Spinal cord (tissue), 10 donors: ENCODE results near the gene CTCF. TPM values are rescaled to one million over a fixed set of nuclear protein-coding genes. Genes with fewer than 3 reads are reported as not detected.

ENCODE experiments used
- DNase-seq, 6 donors: peaks; one replicate each; pipeline versions ENCODE4 v3.0.0 to v3.0.0-alpha.2; 2013 to 2015; ENCODE audit warnings: low spot score in 6 of 6, low read depth in 4 of 6
- H3K27ac ChIP-seq: one replicate; pipeline ENCODE4 v1.5.1; 2013; ENCODE audit warnings: low read depth, low read length, control low read depth
- H3K27me3 ChIP-seq: one replicate; pipeline ENCODE4 v1.6.1; 2013; ENCODE audit warnings: low read length; ENCODE audit not compliant: control insufficient read depth, insufficient read depth
- H3K36me3 ChIP-seq: one replicate; pipeline ENCODE4 v1.6.1; 2013; ENCODE audit warnings: low read length; ENCODE audit not compliant: control insufficient read depth, insufficient read depth
- H3K4me1 ChIP-seq: one replicate; pipeline ENCODE4 v1.6.1; 2013; ENCODE audit warnings: low read length; ENCODE audit not compliant: control insufficient read depth, insufficient read depth
- H3K4me3 ChIP-seq: one replicate; pipeline ENCODE4 v1.5.1; 2013; ENCODE audit warnings: low read depth, low read length, control low read depth
- H3K9me3 ChIP-seq: one replicate; pipeline ENCODE4 v1.6.1; 2013; ENCODE audit warnings: low read length; ENCODE audit not compliant: control insufficient read depth, insufficient read depth
- WGBS: methylation state at CpG from one replicate; pipeline ENCODE4 v1.1.5; 2013; ENCODE audit warnings: missing lambda C conversion rate; ENCODE audit not compliant: insufficient coverage; 5-methylcytosine and 5-hydroxymethylcytosine counted together
- polyA plus RNA-seq, 2 donors: library from polyadenylated mRNA; unstranded; fragments of 120-200 nt; gene quantifications; one replicate each; pipeline ENCODE4 v1.2.1, GENCODE V29; 2013; ENCODE audit not compliant: insufficient read length in 2 of 2
- total RNA-seq, 2 donors: library from RNA; depleted of rRNA in 1 of 2; stranded (reverse); fragments of 120-200 nt in 1 of 2; fragments of >200 nt in 1 of 2; gene quantifications; one replicate each; pipeline versions ENCODE4 v1.2.3 to v1.2.4, GENCODE V29; 2013 to 2014
- donor health status: healthy.

Gene CTCF
- total and polyA plus RNA-seq, 4 donors: 39.7 to 65.1 (median 51.6) TPM

DNA sequence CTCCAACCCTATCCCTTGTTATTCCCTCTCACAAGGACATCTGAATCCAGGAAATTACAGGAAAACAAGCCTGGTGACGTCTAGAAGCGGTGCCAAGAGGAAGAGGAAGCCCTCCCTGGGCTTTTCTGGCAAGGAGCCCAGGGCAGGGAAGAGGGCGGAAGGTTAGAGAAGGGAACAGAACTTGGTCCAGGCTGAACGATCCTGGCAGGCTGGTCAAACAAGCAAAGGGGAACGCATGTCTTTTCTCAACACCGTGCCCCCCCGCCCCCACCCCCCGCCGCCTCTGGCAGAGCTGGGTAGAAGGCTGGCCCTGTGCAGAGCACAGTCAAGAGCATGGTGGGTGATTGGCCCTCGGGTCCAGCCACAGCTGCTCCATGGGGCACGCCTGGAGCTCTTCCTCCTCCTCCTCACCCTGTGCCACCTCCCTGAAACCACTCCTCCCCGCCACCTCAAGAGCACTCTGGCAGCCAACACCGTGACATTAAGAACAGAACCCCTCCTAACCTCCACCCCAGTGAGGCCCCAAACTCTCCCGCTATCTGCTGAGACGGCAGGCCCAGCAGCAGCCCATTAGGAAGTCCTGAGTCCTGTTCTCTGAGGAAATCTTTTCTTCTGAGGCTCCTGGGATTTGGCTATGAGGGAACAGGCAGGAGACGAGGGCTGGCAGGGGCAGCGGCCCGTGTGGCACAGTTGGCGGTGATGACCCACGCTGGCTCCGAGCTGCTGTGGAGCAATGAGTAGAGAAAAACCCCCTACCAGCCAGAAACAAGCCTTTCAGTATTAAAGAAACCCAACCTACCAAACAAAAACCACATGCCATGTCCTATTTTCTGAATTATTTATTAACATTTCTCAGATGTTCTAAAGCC, 111.6 kb downstream of the CTCF start:
- peak in 2 of 6 donors; percentile 21 to 64 for DNase-seq
- no peak overlapping the region for H3K4me3 ChIP-seq
- WGBS: 46% methylated on average over 13 of the region's 21 CpGs
- peaks cover 33% of the 10 kb centered on the region for H3K4me1 ChIP-seq
- peak overlapping the region; percentile 58 for H3K27ac ChIP-seq
- H3K27me3 ChIP-seq: no peaks in the 10 kb centered on the region
- no peaks in the 10 kb centered on the region for H3K9me3 ChIP-seq
- H3K36me3 ChIP-seq: peaks cover 28% of the 10 kb centered on the region

- Histone ChIP-seq H3K9me3 (no peaks in the 10 kb centered on the region), H3K27me3 (no peaks in the 10 kb centered on the region), H3K4me3 (no peak overlapping the region), H3K27ac (no peak overlapping the region), H3K4me1 (peaks cover 34% of the 10 kb centered on the region), H3K36me3 (peaks cover 36% of the 10 kb centered on the region)
- no peak for DNase-seq
- WGBS: 87% methylated on average over 26 of the region's 28 CpGs
Measured at GRCh38 chr16:67674851-67675578, 112.7 kb downstream of the CTCF start.

DNA sequence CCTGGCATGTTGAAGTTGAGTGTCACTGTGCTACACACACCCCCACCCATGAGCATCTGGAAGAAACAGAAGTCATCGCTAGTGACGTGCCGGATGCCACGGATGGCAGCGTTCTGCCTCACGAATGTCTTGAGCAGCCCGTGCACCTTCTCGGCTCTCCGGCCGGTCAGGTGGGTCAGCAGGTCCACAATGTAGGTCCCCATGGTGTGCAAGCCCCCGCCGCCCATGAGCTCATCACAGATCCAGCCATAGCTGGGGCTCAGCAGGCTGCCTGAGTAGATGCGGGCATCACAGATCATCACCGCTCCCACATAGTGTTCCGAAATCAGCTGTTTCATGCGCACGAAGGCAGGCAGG, 113.2 kb downstream of the CTCF start:
- H3K9me3 ChIP-seq: no peaks in the 10 kb centered on the region
- 97% methylated on average over 17 of the region's 17 CpGs for WGBS
- H3K4me3 ChIP-seq: no peak overlapping the region
- H3K27me3 ChIP-seq: no peaks in the 10 kb centered on the region
- H3K36me3 ChIP-seq: peaks cover 41% of the 10 kb centered on the region
- no peak for DNase-seq
- H3K4me1 ChIP-seq: peaks cover 34% of the 10 kb centered on the region
- H3K27ac ChIP-seq: no peak overlapping the region

DNA sequence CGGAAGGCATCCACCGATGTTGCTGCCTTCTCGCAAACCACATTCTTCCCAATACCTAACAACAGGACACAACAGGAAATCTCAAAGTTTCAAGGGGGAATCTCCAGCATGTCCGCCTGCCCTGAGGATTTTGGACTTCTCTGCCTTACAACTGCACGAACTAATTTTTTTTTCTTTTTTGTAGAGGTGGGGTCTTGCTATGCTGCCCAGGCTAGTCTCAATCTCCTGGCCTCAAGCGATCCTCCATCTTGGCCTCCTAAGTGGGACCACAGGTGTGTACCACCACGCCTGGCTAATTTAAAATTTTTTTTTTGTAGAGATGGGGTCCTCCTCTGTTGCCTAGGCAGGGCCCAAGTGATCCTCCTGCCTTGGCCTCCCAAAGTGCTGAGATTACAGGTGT, 113.7 kb downstream of the CTCF start:
- Histone ChIP-seq H3K27ac (no peak overlapping the region), H3K4me1 (peaks cover 34% of the 10 kb centered on the region), H3K36me3 (peaks cover 44% of the 10 kb centered on the region), H3K9me3 (no peaks in the 10 kb centered on the region), H3K27me3 (no peaks in the 10 kb centered on the region), H3K4me3 (no peak overlapping the region)
- DNase-seq: no peak
- 100% methylated on average over 4 of the region's 7 CpGs for WGBS

- WGBS: 83% methylated on average over 1 of the region's 4 CpGs
- DNase-seq: no peak
- Histone ChIP-seq H3K27ac (no peak overlapping the region), H3K36me3 (peaks cover 47% of the 10 kb centered on the region), H3K27me3 (no peaks in the 10 kb centered on the region), H3K4me1 (peaks cover 34% of the 10 kb centered on the region), H3K4me3 (no peak overlapping the region), H3K9me3 (no peaks in the 10 kb centered on the region)
Measured at GRCh38 chr16:67676516-67676915, 114.2 kb downstream of the CTCF start.

GRCh38 chr16:67676939-67677338, 114.6 kb downstream of the CTCF start:
- Histone ChIP-seq H3K4me3 (no peak overlapping the region), H3K36me3 (peaks cover 47% of the 10 kb centered on the region)
- WGBS: 91% methylated on average over 6 of the region's 8 CpGs

GRCh38 chr16:67677712-67678111, 115.4 kb downstream of the CTCF start:
- no CpG with 5 or more reads among the region's 1 CpG for WGBS
- H3K27me3 ChIP-seq: no peaks in the 10 kb centered on the region
- H3K9me3 ChIP-seq: no peaks in the 10 kb centered on the region
- peaks cover 44% of the 10 kb centered on the region for H3K36me3 ChIP-seq
- H3K27ac ChIP-seq: no peak overlapping the region
- no peak overlapping the region for H3K4me3 ChIP-seq
- DNase-seq: no peak
- H3K4me1 ChIP-seq: peaks cover 32% of the 10 kb centered on the region

More at GRCh38 chr16:67676939-67677338, 114.6 kb downstream of the CTCF start:
- Histone ChIP-seq H3K27me3 (no peaks in the 10 kb centered on the region), H3K9me3 (no peaks in the 10 kb centered on the region), H3K27ac (no peak overlapping the region), H3K4me1 (peaks cover 34% of the 10 kb centered on the region)
- no peak for DNase-seq

- WGBS: 75% methylated on average over 8 of the region's 12 CpGs
- DNase-seq: no peak
- H3K4me1 ChIP-seq: peaks cover 25% of the 10 kb centered on the region
- no peak overlapping the region for H3K4me3 ChIP-seq
- peak overlapping the region; percentile 15 for H3K27ac ChIP-seq
- no peaks in the 10 kb centered on the region for H3K27me3 ChIP-seq
- peaks cover 47% of the 10 kb centered on the region for H3K36me3 ChIP-seq
- no peaks in the 10 kb centered on the region for H3K9me3 ChIP-seq
Measured at GRCh38 chr16:67678354-67679023, 116.2 kb downstream of the CTCF start.

- H3K27ac ChIP-seq: no peak overlapping the region
- no peaks in the 10 kb centered on the region for H3K9me3 ChIP-seq
- H3K4me1 ChIP-seq: peaks cover 7% of the 10 kb centered on the region
- H3K36me3 ChIP-seq: peaks cover 49% of the 10 kb centered on the region
- WGBS: 95% methylated on average over 7 of the region's 10 CpGs
- DNase-seq: no peak
- no peak overlapping the region for H3K4me3 ChIP-seq
- no peaks in the 10 kb centered on the region for H3K27me3 ChIP-seq
Measured at GRCh38 chr16:67679935-67680897, 117.9 kb downstream of the CTCF start.
